Measurements from ENCODE around the gene NRF1. TPM values are rescaled to one million over a fixed set of nuclear protein-coding genes. Genes with fewer than 3 reads are reported as not detected.

The NRF1 gene
- total RNA-seq, 1 donor from 2014 or later: 6.6 TPM

DNA sequence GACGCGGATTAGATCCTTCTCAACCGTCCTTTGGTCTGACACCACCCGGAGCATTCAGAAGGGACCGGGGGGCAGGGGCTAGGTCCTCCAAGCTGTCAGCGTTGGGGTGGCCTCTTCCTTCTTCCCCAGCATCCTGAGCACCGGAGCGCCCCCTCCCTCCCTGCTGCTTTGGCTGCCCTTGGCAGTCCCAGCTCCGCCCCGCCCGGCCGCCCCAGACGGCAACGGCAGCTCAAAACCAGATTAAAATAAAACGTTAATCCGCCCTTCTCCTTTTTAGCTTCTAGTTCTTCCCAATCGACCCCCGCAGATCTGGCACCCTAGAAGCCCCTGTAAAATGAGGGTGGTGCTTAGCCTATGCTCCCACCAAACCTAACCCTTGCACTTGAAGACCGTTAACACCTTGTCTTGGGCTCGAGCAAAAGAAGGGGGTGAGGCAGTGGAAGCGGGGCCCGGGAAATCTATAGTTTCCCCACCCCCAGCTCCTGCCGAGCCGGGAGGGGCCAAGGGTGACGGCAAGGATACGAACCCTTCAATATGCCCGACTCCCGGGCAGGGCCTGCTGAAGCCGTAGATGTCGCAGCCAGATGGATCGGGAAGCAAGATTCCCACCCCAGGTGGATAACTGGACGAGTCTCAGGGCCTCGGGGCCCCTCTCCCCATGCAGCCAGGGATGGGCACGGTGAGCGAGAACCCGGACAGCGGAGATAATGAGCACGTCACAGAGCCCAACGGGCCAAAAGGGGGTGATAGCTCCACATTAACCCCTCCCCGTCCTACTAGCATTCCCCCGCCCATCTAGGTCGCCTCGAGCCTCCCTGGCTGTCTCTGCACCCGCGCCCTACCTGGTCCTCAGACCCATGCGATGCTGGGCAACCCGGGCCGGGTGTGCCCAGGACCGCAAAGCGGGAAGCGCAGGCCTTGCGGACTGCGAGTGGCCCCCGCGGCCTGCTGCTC lies 169.7 kb downstream of the NRF1 start:
- H3K4me3 ChIP-seq (ENCODE audit: low read depth, low read length): peak overlapping the region; percentile 79
- DNase-seq (ENCODE audit: low read depth): no peak
- TF ChIP-seq, protein P1, sequence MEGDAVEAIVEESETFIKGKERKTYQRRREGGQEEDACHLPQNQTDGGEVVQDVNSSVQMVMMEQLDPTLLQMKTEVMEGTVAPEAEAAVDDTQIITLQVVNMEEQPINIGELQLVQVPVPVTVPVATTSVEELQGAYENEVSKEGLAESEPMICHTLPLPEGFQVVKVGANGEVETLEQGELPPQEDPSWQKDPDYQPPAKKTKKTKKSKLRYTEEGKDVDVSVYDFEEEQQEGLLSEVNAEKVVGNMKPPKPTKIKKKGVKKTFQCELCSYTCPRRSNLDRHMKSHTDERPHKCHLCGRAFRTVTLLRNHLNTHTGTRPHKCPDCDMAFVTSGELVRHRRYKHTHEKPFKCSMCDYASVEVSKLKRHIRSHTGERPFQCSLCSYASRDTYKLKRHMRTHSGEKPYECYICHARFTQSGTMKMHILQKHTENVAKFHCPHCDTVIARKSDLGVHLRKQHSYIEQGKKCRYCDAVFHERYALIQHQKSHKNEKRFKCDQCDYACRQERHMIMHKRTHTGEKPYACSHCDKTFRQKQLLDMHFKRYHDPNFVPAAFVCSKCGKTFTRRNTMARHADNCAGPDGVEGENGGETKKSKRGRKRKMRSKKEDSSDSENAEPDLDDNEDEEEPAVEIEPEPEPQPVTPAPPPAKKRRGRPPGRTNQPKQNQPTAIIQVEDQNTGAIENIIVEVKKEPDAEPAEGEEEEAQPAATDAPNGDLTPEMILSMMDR (conservative IDR thresholded peaks at IDR 0.05; ENCODE audit: low read depth, low read length): no peak

DNA sequence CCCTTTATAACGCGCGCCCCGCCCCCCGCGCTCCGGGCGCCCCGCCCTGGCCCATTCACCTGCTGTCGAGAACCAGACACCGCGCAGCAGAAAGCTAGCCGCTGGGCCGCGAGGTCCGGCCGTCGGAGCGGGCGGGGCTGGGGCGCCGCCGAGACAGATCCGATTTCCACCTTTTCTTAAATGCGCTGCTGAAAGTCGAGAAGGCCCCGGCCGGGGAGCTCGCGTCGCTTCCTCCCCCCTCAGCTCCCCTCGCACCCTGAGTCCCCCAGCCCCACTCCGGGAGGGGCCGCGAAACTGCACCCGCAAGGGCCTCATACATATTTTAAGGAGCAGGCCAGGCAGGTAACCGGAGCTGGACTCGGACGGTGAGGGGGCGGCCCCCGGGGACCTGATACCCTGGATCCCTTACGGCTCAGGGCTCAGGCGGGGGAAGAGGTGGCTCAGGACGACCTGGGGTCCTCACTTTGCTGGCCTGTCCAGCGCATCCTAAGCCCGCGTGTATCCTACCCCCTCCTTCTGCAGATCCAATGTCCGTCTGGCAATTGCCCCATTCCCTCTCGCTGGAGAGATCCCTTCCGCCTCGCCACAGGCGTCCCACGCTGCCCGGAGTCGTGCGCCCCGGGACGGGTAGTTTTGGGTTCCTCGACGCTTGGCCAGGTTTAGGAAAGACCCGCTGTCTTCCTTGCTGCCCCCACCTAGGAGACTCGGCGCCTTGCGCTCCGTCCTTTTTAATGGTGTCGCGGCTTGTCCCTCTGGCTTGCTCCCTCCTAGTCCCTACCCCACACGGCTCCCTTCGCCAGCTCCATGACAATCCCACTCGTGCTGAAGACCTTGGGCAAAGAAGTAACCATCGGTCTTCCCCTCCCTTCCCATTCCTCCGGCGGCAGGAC lies 170.7 kb downstream of the NRF1 start:
- TF ChIP-seq, protein P1 (conservative IDR thresholded peaks at IDR 0.05; ENCODE audit: low read depth, low read length): no peak
- no peak overlapping the region for H3K4me3 ChIP-seq (ENCODE audit: low read depth, low read length)
- no peak for DNase-seq (ENCODE audit: low read depth)

DNA sequence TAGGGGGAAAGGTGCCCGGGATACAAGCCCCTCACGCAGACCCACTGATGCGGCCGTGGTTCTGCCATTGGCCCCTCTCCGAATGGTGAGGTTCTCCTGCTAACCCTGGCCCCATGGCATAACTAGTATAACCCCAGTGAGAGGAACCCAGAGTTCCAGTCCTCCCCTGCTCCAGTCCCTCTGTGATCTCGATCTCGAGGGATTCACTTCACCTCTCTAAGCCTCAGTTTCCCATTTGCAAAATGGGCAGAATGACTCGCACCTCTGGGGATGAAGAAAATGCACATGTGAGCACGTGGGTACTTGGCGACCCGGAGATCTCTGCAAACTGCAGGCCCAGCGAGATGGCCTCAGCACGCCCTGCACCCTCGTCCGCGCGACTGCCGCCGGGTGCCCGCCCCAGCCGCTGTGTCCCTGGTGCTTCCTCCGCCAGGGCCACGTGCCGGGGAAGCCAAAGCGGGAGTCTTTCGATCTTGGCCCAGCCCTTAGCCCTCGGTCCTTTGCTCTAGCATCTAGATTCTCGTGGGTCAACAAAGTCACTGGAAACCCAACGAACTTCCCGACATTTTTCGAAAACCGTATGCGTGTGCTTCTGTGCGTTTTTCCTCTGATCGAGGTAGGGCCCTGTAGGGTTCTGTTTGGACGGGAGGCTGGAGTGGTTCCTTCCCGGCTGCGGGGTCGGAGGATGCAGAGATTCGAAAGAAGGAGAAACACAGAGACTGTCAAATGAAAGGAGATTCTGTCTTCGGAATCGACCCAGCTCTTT lies 171.5 kb downstream of the NRF1 start:
- TF ChIP-seq, protein P1 (conservative IDR thresholded peaks at IDR 0.05; ENCODE audit: low read depth, low read length): no peak
- H3K4me3 ChIP-seq (ENCODE audit: low read depth, low read length): no peak overlapping the region
- no peak for DNase-seq (ENCODE audit: low read depth)

DNA sequence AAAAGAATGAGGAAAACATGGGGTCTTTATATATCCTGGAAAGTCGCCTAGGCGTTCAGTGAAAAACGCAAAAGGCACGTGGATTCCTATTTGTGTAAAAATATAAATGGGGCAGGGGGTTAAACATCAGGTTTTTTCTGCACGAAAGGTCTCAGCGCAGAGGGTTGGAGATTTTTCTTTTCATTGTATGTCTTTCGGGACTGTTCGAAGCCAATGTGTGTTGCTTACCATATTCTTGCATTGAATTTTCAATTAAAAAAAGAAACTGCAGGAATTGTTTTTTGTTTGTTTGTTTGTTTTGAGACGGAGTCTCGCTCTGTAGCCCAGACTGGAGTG lies 172.0 kb downstream of the NRF1 start:
- no peak overlapping the region for H3K4me3 ChIP-seq (ENCODE audit: low read depth, low read length)
- no peak for DNase-seq (ENCODE audit: low read depth)
- TF ChIP-seq, protein P1 (conservative IDR thresholded peaks at IDR 0.05; ENCODE audit: low read depth, low read length): no peak

DNA sequence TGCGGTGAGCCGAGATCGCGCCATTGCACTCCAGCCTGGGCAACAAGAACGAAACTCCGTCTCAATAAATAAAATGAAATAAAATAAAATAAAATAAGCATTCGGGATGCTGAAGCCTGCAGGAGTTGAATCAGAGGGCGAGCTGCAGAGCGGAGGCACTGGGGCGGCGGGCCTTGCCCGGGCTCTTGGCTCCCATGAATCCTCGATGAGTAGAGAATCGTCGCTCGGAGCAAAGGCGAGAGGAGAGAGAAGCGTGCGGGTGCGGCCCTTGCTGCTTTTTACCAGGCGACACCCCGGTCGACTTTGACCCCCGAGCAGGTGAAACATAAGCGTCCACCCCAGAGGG lies 172.9 kb downstream of the NRF1 start:
- no peak for DNase-seq (ENCODE audit: low read depth)
- TF ChIP-seq, protein P1 (conservative IDR thresholded peaks at IDR 0.05; ENCODE audit: low read depth, low read length): no peak
- H3K4me3 ChIP-seq (ENCODE audit: low read depth, low read length): no peak overlapping the region

DNA sequence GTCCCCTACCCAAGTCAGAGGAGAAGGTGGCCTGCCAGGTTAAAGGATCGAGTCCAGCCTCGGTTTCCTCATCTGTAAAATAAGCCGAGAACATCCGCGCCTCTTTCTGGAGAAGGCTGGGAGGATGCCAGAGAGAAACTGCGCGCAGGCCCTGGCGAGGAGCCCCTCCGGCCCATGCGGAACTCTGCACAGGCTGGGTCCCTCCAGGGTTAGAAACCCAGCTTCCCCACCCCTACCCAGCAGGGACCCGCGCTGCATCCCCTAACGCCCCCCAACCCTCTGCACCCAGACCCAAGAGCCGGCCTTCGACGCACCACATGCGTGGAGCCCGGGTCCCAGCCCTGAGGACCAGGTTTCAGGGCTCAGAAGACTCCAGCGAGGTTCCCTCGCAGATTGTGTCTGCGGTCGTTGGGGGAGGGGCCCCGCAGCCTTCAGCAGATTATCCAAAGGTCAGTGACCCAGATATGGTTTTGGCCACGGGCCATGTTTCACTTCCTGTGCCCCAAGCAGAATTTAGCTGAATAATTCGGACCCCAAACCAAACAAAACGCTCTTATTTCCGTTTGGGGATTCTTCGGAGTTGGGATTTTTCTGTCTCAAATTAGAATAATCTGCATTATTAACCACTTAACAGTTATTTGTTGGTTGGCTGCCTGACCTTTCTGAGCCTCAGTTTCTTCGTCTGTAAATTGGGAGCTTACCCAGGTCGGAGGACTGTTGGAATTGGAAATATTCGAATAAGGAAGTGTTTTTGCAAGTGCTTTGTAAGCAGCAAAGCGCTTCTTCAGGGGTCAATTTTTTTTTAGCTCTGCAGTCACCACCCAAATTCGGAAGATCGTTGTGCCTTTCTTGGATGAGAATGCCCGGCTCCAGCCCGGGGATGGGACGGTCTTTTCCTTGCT lies 173.5 kb downstream of the NRF1 start:
- no peak overlapping the region for H3K4me3 ChIP-seq (ENCODE audit: low read depth, low read length)
- DNase-seq (ENCODE audit: low read depth): no peak
- TF ChIP-seq, protein P1 (conservative IDR thresholded peaks at IDR 0.05; ENCODE audit: low read depth, low read length): no peak
